HFF-Myc (cell line): ENCODE results near the gene ARID3A.

Experiments
- DNase-seq: peaks from one replicate; pipeline ENCODE4 v3.0.0-alpha.2; 2011; ENCODE audit warnings: low read depth; ENCODE audit errors: extremely low read depth
- H3K4me3 ChIP-seq: replicated peaks from 2 replicates; pipeline ENCODE4 v1.5.1; 2011; ENCODE audit warnings: low read depth, mild to moderate bottlenecking, control low read depth, low read length
- TF ChIP-seq, protein P1 (sequence below): IDR thresholded peaks from 2 replicates; pipeline ENCODE4 v1.5.1; 2012; ENCODE audit warnings: mild to moderate bottlenecking, low read depth, low read length, control low read depth; ENCODE audit errors: missing control alignments

Gene ARID3A

DNA sequence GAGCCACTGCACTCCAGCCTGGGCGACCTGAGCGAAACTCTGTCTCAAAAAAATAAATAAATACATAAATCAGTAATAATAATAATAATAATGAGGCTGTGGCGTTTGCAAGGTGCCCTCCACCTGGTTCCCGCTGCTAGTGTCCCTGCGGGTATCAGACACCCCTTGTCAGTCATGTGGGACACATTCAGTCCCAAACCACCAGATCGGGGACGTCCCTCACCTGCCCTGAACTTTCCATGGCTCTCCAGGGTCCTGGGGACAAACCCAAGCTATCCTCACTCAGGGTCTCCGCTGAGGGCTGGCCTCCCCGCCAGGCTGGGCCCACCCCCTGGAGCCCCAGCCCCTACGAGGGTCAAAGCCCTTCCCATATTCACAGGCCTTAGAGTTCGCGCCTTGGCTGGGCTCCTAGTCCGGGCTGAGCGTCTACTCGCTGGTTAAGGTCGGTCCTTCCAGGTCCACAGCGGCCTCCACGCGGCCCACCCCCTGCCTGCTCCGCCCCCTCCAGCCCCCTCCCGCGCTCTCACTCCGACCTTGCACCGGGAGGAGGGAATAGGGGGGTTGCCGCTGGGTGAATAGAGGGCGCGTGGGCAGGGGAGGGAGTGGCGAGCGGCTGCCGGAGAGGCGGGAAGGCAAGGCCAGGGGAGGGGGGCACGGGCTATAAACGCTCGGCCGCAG lies 9.1 kb upstream of the ARID3A start:
- DNase-seq, result no peak
- TF ChIP-seq, protein P1, sequence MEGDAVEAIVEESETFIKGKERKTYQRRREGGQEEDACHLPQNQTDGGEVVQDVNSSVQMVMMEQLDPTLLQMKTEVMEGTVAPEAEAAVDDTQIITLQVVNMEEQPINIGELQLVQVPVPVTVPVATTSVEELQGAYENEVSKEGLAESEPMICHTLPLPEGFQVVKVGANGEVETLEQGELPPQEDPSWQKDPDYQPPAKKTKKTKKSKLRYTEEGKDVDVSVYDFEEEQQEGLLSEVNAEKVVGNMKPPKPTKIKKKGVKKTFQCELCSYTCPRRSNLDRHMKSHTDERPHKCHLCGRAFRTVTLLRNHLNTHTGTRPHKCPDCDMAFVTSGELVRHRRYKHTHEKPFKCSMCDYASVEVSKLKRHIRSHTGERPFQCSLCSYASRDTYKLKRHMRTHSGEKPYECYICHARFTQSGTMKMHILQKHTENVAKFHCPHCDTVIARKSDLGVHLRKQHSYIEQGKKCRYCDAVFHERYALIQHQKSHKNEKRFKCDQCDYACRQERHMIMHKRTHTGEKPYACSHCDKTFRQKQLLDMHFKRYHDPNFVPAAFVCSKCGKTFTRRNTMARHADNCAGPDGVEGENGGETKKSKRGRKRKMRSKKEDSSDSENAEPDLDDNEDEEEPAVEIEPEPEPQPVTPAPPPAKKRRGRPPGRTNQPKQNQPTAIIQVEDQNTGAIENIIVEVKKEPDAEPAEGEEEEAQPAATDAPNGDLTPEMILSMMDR, result no peak
- 0 out of 2 replicates have a peak overlapping the region, but pooled peaks have one; percentile 3 for H3K4me3 ChIP-seq

DNA sequence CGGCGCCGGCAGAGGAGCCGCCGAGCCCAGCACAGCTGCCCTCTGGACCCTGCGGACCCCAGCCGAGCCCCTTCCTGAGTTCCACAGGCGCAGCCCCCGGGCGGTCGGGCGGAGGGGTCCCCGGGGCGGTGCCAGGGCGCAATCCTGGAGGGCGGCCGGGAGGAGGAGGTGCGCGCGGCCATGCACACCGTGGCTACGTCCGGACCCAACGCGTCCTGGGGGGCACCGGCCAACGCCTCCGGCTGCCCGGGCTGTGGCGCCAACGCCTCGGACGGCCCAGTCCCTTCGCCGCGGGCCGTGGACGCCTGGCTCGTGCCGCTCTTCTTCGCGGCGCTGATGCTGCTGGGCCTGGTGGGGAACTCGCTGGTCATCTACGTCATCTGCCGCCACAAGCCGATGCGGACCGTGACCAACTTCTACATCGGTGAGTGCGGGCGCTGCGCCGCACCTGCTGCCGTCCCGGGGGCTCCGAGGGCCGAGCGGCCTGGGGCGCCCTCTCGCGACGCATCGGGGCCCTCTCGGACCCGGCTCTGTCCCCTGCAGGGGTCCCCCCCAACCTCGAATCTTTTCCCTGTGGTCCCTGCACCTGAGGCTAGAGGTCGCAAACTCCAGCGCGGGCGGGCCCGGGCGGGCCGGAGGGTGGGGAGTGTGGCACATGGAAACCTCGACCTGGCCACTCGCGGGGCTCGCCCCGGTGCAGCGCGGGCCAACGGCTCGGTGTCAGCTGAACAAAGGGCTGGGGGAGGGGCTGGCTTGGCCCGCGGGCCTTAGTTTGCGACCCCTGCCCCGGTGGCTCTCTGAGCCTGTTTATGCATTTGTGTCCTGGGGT lies 8.3 kb upstream of the ARID3A start, which contains the start of gene KISS1R:
KISS1R (plus strand) TSS at position 11 of the 829 bp plus-strand sequence; CDS start at position 181, 170 bp downstream.
- TF ChIP-seq, protein P1, result peak; percentile 54
- H3K4me3 ChIP-seq, result 0 out of 2 replicates have a peak within 1 kb of the TSS, but pooled peaks have one; percentile 3
- DNase-seq, result no peak

DNA sequence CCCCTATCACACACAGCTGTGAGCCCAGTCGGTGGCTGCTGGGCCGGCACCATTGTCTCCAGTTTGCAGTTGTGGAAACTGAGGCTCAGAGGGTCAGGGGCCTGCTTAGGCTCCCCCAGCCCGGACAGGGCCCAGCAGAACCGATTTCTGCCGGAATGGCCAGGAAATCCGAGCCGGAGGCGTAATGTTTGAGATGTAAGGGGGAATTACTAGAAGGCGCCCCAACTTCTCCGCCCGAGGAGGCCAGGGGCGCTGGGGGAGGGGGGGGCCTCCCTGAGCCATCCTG lies 7.7 kb upstream of the ARID3A start:
- no peak overlapping the region for H3K4me3 ChIP-seq
- DNase-seq, result no peak
- TF ChIP-seq, protein P1, result no peak

DNA sequence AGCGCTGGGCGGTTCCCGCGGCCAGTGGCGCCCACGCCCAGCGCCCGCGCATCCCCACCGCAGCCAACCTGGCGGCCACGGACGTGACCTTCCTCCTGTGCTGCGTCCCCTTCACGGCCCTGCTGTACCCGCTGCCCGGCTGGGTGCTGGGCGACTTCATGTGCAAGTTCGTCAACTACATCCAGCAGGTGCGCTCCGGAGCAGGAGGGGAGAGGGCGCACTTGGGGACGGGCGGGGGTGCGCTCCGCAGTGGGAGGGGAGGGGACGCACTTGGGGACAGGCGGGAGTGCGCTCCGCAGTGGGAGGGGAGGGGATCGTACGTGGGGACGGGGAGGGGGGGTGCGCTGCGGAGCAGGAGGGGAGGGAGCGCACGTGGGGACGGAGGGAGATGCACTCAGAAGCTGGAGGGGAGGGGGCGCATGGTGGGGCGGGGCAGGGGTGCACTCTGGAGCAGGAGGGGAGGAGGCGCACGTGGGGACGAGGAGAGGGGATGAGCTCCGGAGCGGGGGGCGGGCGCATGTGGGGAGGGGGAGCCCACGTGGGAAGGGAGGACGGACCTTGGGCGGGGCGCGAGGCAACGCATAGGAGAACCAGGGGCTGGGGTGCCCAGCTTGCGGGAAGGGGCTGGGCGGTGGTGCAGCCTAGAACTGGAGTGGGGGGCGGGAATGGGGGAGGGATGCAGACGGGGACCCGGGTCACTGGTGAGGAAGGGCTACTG lies 7.2 kb upstream of the ARID3A start:
- TF ChIP-seq, protein P1, result no peak
- no peak overlapping the region for H3K4me3 ChIP-seq
- no peak for DNase-seq

DNA sequence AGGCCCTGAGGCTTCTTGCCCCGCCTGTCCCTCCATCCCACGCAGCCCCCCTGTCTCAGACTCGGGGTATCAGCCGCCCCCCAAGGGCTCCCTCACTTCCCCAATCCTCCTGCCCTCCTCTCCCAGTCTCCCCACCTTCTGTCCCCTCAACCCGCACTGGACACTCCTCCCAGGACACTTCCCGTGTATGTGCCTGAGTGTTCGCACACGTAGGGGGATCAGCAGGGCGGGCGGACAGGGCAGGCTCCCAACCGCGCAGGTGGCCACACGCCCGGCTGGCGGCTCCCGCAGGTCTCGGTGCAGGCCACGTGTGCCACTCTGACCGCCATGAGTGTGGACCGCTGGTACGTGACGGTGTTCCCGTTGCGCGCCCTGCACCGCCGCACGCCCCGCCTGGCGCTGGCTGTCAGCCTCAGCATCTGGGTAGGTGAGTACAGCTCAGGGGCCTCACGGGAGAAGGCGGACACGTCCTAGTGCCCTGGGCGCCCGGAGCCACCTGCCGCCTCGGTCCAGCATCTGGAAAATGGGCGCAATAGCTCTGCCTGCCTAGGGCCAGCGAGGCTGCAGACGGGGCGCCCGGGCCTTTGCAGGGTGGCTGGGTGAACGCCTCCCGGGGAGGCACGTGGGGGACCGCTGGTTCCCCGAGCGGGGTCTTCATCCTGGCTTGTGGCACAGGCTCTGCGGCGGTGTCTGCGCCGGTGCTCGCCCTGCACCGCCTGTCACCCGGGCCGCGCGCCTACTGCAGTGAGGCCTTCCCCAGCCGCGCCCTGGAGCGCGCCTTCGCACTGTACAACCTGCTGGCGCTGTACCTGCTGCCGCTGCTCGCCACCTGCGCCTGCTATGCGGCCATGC lies 6.4 kb upstream of the ARID3A start:
- TF ChIP-seq, protein P1, result no peak
- H3K4me3 ChIP-seq, result no peak overlapping the region
- no peak for DNase-seq

DNA sequence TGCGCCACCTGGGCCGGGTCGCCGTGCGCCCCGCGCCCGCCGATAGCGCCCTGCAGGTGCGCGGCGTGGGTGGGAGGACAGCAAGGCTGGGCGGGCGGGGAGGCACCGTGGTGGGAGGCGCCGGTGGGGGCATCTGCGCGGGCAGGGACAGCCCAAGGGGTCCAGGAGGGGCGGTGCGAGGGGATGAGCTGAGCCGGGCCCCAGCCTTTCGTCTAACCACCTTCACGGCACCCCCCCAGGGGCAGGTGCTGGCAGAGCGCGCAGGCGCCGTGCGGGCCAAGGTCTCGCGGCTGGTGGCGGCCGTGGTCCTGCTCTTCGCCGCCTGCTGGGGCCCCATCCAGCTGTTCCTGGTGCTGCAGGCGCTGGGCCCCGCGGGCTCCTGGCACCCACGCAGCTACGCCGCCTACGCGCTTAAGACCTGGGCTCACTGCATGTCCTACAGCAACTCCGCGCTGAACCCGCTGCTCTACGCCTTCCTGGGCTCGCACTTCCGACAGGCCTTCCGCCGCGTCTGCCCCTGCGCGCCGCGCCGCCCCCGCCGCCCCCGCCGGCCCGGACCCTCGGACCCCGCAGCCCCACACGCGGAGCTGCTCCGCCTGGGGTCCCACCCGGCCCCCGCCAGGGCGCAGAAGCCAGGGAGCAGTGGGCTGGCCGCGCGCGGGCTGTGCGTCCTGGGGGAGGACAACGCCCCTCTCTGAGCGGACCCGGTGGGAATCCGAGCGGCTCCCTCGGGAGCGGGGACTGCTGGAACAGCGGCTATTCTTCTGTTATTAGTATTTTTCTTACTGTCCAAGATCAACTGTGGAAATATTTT lies 5.6 kb upstream of the ARID3A start:
- no peak overlapping the region for H3K4me3 ChIP-seq
- TF ChIP-seq, protein P1, result no peak
- no peak for DNase-seq
